PC-9 (cell line): ENCODE measurements around the gene IFT88.

Source experiments
- EZH2 ChIP-seq: fragments of 200-600 bp; sonication (generic); IDR thresholded peaks from 2 replicates; pipeline ENCODE4 v1.8.0; 2017; ENCODE audit warnings: antibody characterized with exemption, low read depth
- TF ChIP-seq, protein P1 (sequence below): fragments of 200-600 bp; sonication (generic); conservative IDR thresholded peaks from 2 replicates; pipeline ENCODE4 v1.6.1; 2017; ENCODE audit warnings: mixed run types, antibody characterized with exemption, mild to moderate bottlenecking, moderate library complexity

DNA sequence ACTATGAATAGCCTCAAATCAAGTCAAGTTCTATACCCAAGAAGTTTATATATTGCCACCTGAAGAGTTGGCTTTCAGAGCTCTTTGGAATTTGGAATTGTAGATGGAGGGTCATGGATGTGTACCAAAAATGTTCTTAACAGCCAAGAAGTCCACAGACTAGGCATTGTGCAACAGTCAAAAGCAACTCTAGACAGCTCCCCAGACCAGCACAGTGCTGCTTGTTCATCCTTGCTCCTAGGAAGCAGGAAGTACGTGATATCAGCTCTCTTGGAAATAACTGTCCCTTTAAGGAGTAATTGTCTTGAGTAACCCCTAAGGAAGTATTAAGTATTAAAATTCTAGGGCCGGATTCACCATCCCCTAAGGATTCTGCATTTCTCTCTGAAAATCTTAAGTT lies 105.8 kb downstream of the IFT88 start:
- TF ChIP-seq, protein P1, sequence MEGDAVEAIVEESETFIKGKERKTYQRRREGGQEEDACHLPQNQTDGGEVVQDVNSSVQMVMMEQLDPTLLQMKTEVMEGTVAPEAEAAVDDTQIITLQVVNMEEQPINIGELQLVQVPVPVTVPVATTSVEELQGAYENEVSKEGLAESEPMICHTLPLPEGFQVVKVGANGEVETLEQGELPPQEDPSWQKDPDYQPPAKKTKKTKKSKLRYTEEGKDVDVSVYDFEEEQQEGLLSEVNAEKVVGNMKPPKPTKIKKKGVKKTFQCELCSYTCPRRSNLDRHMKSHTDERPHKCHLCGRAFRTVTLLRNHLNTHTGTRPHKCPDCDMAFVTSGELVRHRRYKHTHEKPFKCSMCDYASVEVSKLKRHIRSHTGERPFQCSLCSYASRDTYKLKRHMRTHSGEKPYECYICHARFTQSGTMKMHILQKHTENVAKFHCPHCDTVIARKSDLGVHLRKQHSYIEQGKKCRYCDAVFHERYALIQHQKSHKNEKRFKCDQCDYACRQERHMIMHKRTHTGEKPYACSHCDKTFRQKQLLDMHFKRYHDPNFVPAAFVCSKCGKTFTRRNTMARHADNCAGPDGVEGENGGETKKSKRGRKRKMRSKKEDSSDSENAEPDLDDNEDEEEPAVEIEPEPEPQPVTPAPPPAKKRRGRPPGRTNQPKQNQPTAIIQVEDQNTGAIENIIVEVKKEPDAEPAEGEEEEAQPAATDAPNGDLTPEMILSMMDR, result no peak
- no peak for TF ChIP-seq EZH2
